ENCODE data around the gene C7orf33.
"Not testable (repeated sequence)": the region's sequence is repeated elsewhere in the genome, so short reads cannot be mapped to it uniquely, and the experiment has no call there.

The C7orf33 gene, protein sequence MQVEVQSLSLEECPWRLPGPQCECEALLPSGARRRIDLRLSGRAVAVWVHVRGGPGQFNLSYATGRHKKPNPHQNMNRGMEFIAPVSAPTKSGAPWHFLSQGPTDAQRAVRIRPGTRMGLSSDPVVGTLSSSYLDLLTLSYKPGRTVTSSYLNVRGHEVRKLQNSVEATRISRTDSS

GRCh38 chr7:148590471-148590870, at the start of gene C7orf33:
Gene C7orf33 (plus strand): TSS chr7:148590766. CDS start chr7:148590926, 160 bp downstream.
- H3K4me1 ChIP-seq (ENCODE audit: insufficient read depth, low read length) = peaks cover 17% of the 10 kb centered on the region
- no peak within 1 kb of the TSS for H2AFZ ChIP-seq (ENCODE audit: low read depth, low read length)
- H3K36me3 ChIP-seq (ENCODE audit: insufficient read depth, low read length) = no peaks in the 10 kb centered on the region
- no peaks in the 10 kb centered on the region for H3K9me3 ChIP-seq (ENCODE audit: low read length)
- H3K4me3 ChIP-seq (ENCODE audit: low read length) = no peak within 1 kb of the TSS
- no peaks in the 10 kb centered on the region for H3K27me3 ChIP-seq (ENCODE audit: insufficient read depth, low read length)

DNA sequence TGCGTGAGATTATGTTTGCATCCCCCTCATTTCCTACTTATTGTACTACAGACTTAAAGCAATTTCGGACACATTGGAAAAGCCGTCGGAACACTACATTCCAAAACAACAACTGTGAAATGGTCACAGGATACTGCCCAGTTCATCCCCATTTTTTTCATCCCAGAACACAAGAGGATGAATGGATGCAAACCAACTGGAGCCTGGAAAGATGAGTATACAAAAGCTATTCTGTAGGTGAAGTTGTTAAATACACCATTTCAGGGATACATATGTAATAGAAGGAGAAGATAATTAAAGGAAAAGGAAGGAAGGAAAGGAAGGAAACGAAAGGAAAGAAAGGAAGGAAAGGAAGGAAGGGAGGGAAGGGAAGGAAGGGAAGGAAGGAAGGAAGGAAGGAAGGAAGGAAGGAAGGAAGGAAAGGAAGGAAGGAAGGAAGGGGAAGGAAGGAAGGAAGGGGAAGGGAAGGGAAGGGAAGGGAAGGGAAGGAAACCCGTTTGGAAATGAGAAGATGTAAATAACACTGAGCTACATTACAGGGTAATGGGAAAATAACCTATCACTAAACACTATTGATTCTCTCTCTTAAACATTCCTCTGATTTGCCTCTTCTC, 48.6 kb upstream of the C7orf33 start:
- H3K9me3 ChIP-seq (ENCODE audit: low read length) = no peaks in the 10 kb centered on the region
- H3K4me3 ChIP-seq (ENCODE audit: low read length) = no peak overlapping the region
- no peaks in the 10 kb centered on the region for H3K4me1 ChIP-seq (ENCODE audit: insufficient read depth, low read length)
- no peak overlapping the region for H2AFZ ChIP-seq (ENCODE audit: low read depth, low read length)
- no peaks in the 10 kb centered on the region for H3K36me3 ChIP-seq (ENCODE audit: insufficient read depth, low read length)
- H3K27me3 ChIP-seq (ENCODE audit: insufficient read depth, low read length) = peaks cover 2% of the 10 kb centered on the region

- no peak overlapping the region for H3K4me3 ChIP-seq (ENCODE audit: low read length)
- H3K9me3 ChIP-seq (ENCODE audit: low read length) = no peaks in the 10 kb centered on the region
- no peaks in the 10 kb centered on the region for H3K4me1 ChIP-seq (ENCODE audit: insufficient read depth, low read length)
- H3K27me3 ChIP-seq (ENCODE audit: insufficient read depth, low read length) = peaks cover 2% of the 10 kb centered on the region
- H2AFZ ChIP-seq (ENCODE audit: low read depth, low read length) = no peak overlapping the region
- no peaks in the 10 kb centered on the region for H3K36me3 ChIP-seq (ENCODE audit: insufficient read depth, low read length)
These were observed 47.3 kb upstream of the C7orf33 start for GRCh38 chr7:148543302-148543701.

DNA sequence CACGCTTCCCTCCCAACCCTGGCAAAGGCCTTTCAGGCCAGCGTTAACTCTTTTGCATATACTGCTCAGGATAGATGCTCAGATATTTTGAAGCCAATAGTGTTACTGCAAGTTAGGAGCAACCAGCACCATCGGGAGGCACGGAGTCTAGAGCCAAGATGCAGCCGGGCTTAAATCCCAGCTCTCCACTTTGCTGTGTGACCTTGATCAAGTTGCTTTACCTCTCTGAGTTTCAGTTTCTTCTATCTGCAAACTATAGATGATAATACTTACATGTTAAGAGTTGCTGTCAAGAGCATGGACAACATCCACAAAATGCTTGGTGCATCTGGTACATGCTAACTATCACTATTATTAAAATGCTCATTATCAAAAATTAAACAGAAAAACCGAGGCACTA, 45.4 kb upstream of the C7orf33 start:
- Histone ChIP-seq H3K4me3 (ENCODE audit: low read length) (no peak overlapping the region), H3K36me3 (ENCODE audit: insufficient read depth, low read length) (no peaks in the 10 kb centered on the region), H3K9me3 (ENCODE audit: low read length) (no peaks in the 10 kb centered on the region), H3K4me1 (ENCODE audit: insufficient read depth, low read length) (no peaks in the 10 kb centered on the region), H2AFZ (ENCODE audit: low read depth, low read length) (no peak overlapping the region), H3K27me3 (ENCODE audit: insufficient read depth, low read length) (peaks cover 2% of the 10 kb centered on the region)

GRCh38 chr7:148545932-148546331, 44.6 kb upstream of the C7orf33 start:
- Histone ChIP-seq H3K36me3 (ENCODE audit: insufficient read depth, low read length) (no peaks in the 10 kb centered on the region), H2AFZ (ENCODE audit: low read depth, low read length) (no peak overlapping the region), H3K4me3 (ENCODE audit: low read length) (no peak overlapping the region), H3K4me1 (ENCODE audit: insufficient read depth, low read length) (no peaks in the 10 kb centered on the region), H3K27me3 (ENCODE audit: insufficient read depth, low read length) (peaks cover 2% of the 10 kb centered on the region), H3K9me3 (ENCODE audit: low read length) (no peaks in the 10 kb centered on the region)

DNA sequence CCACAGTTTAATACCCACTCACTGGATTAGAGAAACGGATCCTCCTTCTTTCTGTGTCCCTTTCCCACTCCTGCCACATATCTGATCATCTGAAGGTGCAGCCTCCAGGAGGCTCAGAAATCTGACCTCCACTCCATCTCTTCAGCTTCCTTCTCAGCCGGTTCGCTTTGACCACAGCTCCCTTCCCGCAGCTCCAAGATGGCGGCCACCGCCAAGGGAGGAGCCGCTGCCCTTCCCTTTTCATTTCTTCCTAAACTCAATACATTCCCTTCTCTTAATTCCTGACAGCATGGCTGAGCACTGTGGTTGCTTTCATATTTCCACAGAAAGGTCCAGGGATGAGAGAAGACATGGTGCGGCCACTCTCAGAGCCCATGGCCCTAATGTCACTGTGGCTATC, 43.7 kb upstream of the C7orf33 start:
- Histone ChIP-seq H3K27me3 (ENCODE audit: insufficient read depth, low read length) (peaks cover 2% of the 10 kb centered on the region), H3K4me3 (ENCODE audit: low read length) (no peak overlapping the region), H2AFZ (ENCODE audit: low read depth, low read length) (no peak overlapping the region), H3K36me3 (ENCODE audit: insufficient read depth, low read length) (no peaks in the 10 kb centered on the region), H3K4me1 (ENCODE audit: insufficient read depth, low read length) (no peaks in the 10 kb centered on the region), H3K9me3 (ENCODE audit: low read length) (no peaks in the 10 kb centered on the region)

- no peak overlapping the region for H3K4me3 ChIP-seq (ENCODE audit: low read length)
- H3K36me3 ChIP-seq (ENCODE audit: insufficient read depth, low read length) = no peaks in the 10 kb centered on the region
- no peaks in the 10 kb centered on the region for H3K9me3 ChIP-seq (ENCODE audit: low read length)
- H2AFZ ChIP-seq (ENCODE audit: low read depth, low read length) = no peak overlapping the region
- peaks cover 2% of the 10 kb centered on the region for H3K27me3 ChIP-seq (ENCODE audit: insufficient read depth, low read length)
- no peaks in the 10 kb centered on the region for H3K4me1 ChIP-seq (ENCODE audit: insufficient read depth, low read length)
These were observed 42.6 kb upstream of the C7orf33 start for GRCh38 chr7:148547951-148548350.

GRCh38 chr7:148553979-148554378, 36.6 kb upstream of the C7orf33 start:
- Histone ChIP-seq H3K36me3 (ENCODE audit: insufficient read depth, low read length) (no peaks in the 10 kb centered on the region), H3K4me1 (ENCODE audit: insufficient read depth, low read length) (no peaks in the 10 kb centered on the region), H3K27me3 (ENCODE audit: insufficient read depth, low read length) (no peaks in the 10 kb centered on the region), H3K9me3 (ENCODE audit: low read length) (no peaks in the 10 kb centered on the region), H3K4me3 (ENCODE audit: low read length) (no peak overlapping the region), H2AFZ (ENCODE audit: low read depth, low read length) (no peak overlapping the region)

- Histone ChIP-seq H3K36me3 (ENCODE audit: insufficient read depth, low read length) (no peaks in the 10 kb centered on the region), H2AFZ (ENCODE audit: low read depth, low read length) (no peak overlapping the region), H3K4me3 (ENCODE audit: low read length) (no peak overlapping the region), H3K9me3 (ENCODE audit: low read length) (no peaks in the 10 kb centered on the region), H3K27me3 (ENCODE audit: insufficient read depth, low read length) (no peaks in the 10 kb centered on the region), H3K4me1 (ENCODE audit: insufficient read depth, low read length) (no peaks in the 10 kb centered on the region)
These were observed 33.7 kb upstream of the C7orf33 start for GRCh38 chr7:148556892-148557291.

GRCh38 chr7:148558914-148559313, 31.7 kb upstream of the C7orf33 start:
- H3K9me3 ChIP-seq (ENCODE audit: low read length) = no peaks in the 10 kb centered on the region
- H3K36me3 ChIP-seq (ENCODE audit: insufficient read depth, low read length) = no peaks in the 10 kb centered on the region
- peaks cover 2% of the 10 kb centered on the region for H3K27me3 ChIP-seq (ENCODE audit: insufficient read depth, low read length)
- no peak overlapping the region for H2AFZ ChIP-seq (ENCODE audit: low read depth, low read length)
- no peaks in the 10 kb centered on the region for H3K4me1 ChIP-seq (ENCODE audit: insufficient read depth, low read length)
- no peak overlapping the region for H3K4me3 ChIP-seq (ENCODE audit: low read length)

DNA sequence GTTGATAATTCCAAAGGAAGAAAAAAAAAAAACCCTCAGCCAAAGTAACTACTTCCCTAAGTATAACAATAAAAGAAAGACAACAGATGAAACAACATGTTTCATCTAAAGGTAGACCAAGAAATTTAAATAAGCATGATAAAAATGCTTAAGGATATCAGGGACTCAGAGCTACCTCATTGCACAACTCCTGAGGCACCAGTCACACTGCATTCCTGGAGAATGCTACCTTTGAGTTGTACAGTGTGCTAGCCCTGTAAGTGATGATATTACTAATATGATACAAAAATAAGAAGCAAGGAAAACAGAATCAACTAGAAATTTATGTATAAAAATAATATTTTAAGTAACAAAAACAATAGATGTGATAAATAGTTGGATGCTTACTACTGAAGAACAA, 29.5 kb upstream of the C7orf33 start:
- no peak overlapping the region for H3K4me3 ChIP-seq (ENCODE audit: low read length)
- no peaks in the 10 kb centered on the region for H3K4me1 ChIP-seq (ENCODE audit: insufficient read depth, low read length)
- H2AFZ ChIP-seq (ENCODE audit: low read depth, low read length) = no peak overlapping the region
- H3K9me3 ChIP-seq (ENCODE audit: low read length) = no peaks in the 10 kb centered on the region
- no peaks in the 10 kb centered on the region for H3K36me3 ChIP-seq (ENCODE audit: insufficient read depth, low read length)
- H3K27me3 ChIP-seq (ENCODE audit: insufficient read depth, low read length) = peaks cover 2% of the 10 kb centered on the region

- H3K36me3 ChIP-seq (ENCODE audit: insufficient read depth, low read length) = no peaks in the 10 kb centered on the region
- no peaks in the 10 kb centered on the region for H3K9me3 ChIP-seq (ENCODE audit: low read length)
- H3K27me3 ChIP-seq (ENCODE audit: insufficient read depth, low read length) = peaks cover 2% of the 10 kb centered on the region
- H2AFZ ChIP-seq (ENCODE audit: low read depth, low read length) = no peak overlapping the region
- no peak overlapping the region for H3K4me3 ChIP-seq (ENCODE audit: low read length)
- no peaks in the 10 kb centered on the region for H3K4me1 ChIP-seq (ENCODE audit: insufficient read depth, low read length)
These were observed 26.8 kb upstream of the C7orf33 start for GRCh38 chr7:148563583-148564274.

GRCh38 chr7:148564275-148564951, 26.2 kb upstream of the C7orf33 start:
- H3K9me3 ChIP-seq (ENCODE audit: low read length); H2AFZ ChIP-seq (ENCODE audit: low read depth, low read length); H3K36me3 ChIP-seq (ENCODE audit: insufficient read depth, low read length); H3K4me1 ChIP-seq (ENCODE audit: insufficient read depth, low read length); H3K4me3 ChIP-seq (ENCODE audit: low read length); H3K27me3 ChIP-seq (ENCODE audit: insufficient read depth, low read length): not testable (repeated sequence)

Measured in neuron (in vitro differentiated cells).